CD14-positive monocyte (primary cell): ENCODE results near the gene LPCAT3. TPM values are rescaled to one million over a fixed set of nuclear protein-coding genes. Genes with fewer than 3 reads are reported as not detected.

ENCODE experiments used
- DNase-seq, 3 donors: peaks; one replicate each; pipeline ENCODE4 v3.0.0-alpha.2; 2011 to 2022
- H2AFZ ChIP-seq: 2 replicates; pipeline ENCODE4 v1.6.0; 2012; ENCODE audit warnings: mild to moderate bottlenecking, low read depth, low read length, inconsistent platforms; ENCODE audit not compliant: insufficient read depth, poor library complexity, severe bottlenecking
- H3K27ac ChIP-seq, 2 donors: 1 replicate in 1 of 2; 2 replicates in 1 of 2; pipeline ENCODE4 v1.5.1; 2012 to 2013; ENCODE audit warnings: low read length in 2 of 2, control low read depth in 1 of 2, inconsistent platforms in 1 of 2, low read depth in 1 of 2, mild to moderate bottlenecking in 1 of 2
- H3K27me3 ChIP-seq, 2 donors: one replicate each; pipeline versions ENCODE4 v1.6.0 to v1.6.1; 2011 to 2013; ENCODE audit warnings: low read length in 2 of 2; ENCODE audit not compliant: control insufficient read depth in 2 of 2, insufficient read depth in 2 of 2
- H3K36me3 ChIP-seq, 2 donors: replicated peaks in 1 of 2; 1 replicate in 1 of 2; 2 replicates in 1 of 2; pipeline versions ENCODE4 v1.5.1 to v1.6.1; 2012 to 2013; ENCODE audit warnings: low read length in 2 of 2, control low read depth in 1 of 2, inconsistent platforms in 1 of 2, mild to moderate bottlenecking in 1 of 2; ENCODE audit not compliant: insufficient read depth in 2 of 2, control insufficient read depth in 1 of 2
- H3K4me1 ChIP-seq, 2 donors: 1 replicate in 1 of 2; 2 replicates in 1 of 2; pipeline versions ENCODE4 v1.5.1 to v1.6.1; 2012 to 2013; ENCODE audit warnings: low read length in 2 of 2, control low read depth in 1 of 2, inconsistent platforms in 1 of 2, mild to moderate bottlenecking in 1 of 2, moderate library complexity in 1 of 2; ENCODE audit not compliant: insufficient read depth in 2 of 2, control insufficient read depth in 1 of 2
- H3K4me2 ChIP-seq: replicated peaks from 2 replicates; pipeline ENCODE3; 2012; ENCODE audit warnings: low read length, moderate library complexity, mild to moderate bottlenecking; ENCODE audit not compliant: poor library complexity, severe bottlenecking; ENCODE audit errors: extremely low read depth
- H3K4me3 ChIP-seq, 3 experiments: fragments of 200-600 bp in 1 of 3; sonication (generic) in 1 of 3; replicated peaks in 1 of 3; 1 replicate in 2 of 3; 2 replicates in 1 of 3; pipeline ENCODE4 v1.5.1; 2011 to 2013; ENCODE audit warnings: low read length in 3 of 3, mild to moderate bottlenecking in 3 of 3, control low read depth in 2 of 3, low read depth in 2 of 3, inconsistent platforms in 1 of 3, moderate library complexity in 1 of 3
- H3K79me2 ChIP-seq: 2 replicates; pipeline ENCODE4 v1.6.0; 2012; ENCODE audit warnings: mild to moderate bottlenecking, control low read depth, inconsistent platforms, low read length, moderate library complexity; ENCODE audit not compliant: insufficient read depth
- H3K9ac ChIP-seq: 2 replicates; pipeline ENCODE4 v1.6.0; 2017; ENCODE audit warnings: low read length, mild to moderate bottlenecking; ENCODE audit not compliant: insufficient read depth, poor library complexity, severe bottlenecking
- H3K9me3 ChIP-seq, 2 donors: replicated peaks in 1 of 2; 1 replicate in 1 of 2; 2 replicates in 1 of 2; pipeline versions ENCODE4 v1.5.1 to v1.6.1; 2012 to 2013; ENCODE audit warnings: low read length in 2 of 2, control low read depth in 1 of 2; ENCODE audit not compliant: control insufficient read depth in 1 of 2, insufficient read depth in 1 of 2
- H4K20me1 ChIP-seq: 2 replicates; pipeline ENCODE4 v1.6.0; 2012; ENCODE audit warnings: mild to moderate bottlenecking, low read length, control low read depth, moderate library complexity; ENCODE audit not compliant: insufficient read depth
- H3K27ac Mint-ChIP-seq, 7 donors: one replicate each; pipeline ENCODE4 v1.8.0; 2020; ENCODE audit warnings: mild to moderate bottlenecking in 7 of 7, mixed read lengths in 7 of 7, moderate library complexity in 6 of 7, inconsistent platforms in 2 of 7
- H3K27me3 Mint-ChIP-seq, 3 donors: one replicate each; pipeline ENCODE4 v1.8.0; 2021 to 2022; ENCODE audit warnings: low read depth in 3 of 3, mild to moderate bottlenecking in 3 of 3, mixed read lengths in 3 of 3, moderate library complexity in 3 of 3, inconsistent platforms in 1 of 3
- H3K36me3 Mint-ChIP-seq, 2 donors: one replicate each; pipeline ENCODE4 v1.8.0; 2020; ENCODE audit warnings: mixed read lengths in 2 of 2, inconsistent platforms in 1 of 2, mild to moderate bottlenecking in 1 of 2
- H3K4me1 Mint-ChIP-seq: one replicate; pipeline ENCODE4 v1.8.0; 2020; ENCODE audit warnings: mild to moderate bottlenecking, mixed read lengths
- H3K4me3 Mint-ChIP-seq, 2 donors: one replicate each; pipeline ENCODE4 v1.8.0; 2020; ENCODE audit warnings: mild to moderate bottlenecking in 2 of 2, mixed read lengths in 2 of 2, moderate library complexity in 1 of 2
- H3K9me3 Mint-ChIP-seq, 7 donors: one replicate each; pipeline ENCODE4 v1.8.0; 2020 to 2022; ENCODE audit warnings: mixed read lengths in 7 of 7, mild to moderate bottlenecking in 6 of 7, moderate library complexity in 6 of 7, inconsistent platforms in 2 of 7
- CTCF ChIP-seq: fragments of 200-600 bp; IDR thresholded peaks from one replicate; pipeline ENCODE4 v1.8.0; 2022; ENCODE audit warnings: antibody characterized with exemption, mild to moderate bottlenecking
- WGBS: methylation state at CpG from one replicate; pipeline ENCODE4 v1.1.5; 2013; ENCODE audit warnings: missing lambda C conversion rate; ENCODE audit not compliant: insufficient coverage; 5-methylcytosine and 5-hydroxymethylcytosine counted together
- intact Hi-C, 2 donors: fragments of 100-400 bp; cut with micrococcal nuclease; formaldehyde crosslinking; loops; one replicate each; pipeline versions ENCODE4 v1.15.0 to v1.15.1; 2023
- polyA minus RNA-seq: library from RNA; depleted of rRNA, polyadenylated mRNA; stranded (reverse); fragments of >200 nt; gene quantifications from 2 replicates; pipeline ENCODE4 v1.2.3, GENCODE V29; 2012
- polyA plus RNA-seq, 3 donors: library from polyadenylated mRNA; depleted of rRNA in 1 of 3; unstranded in 2 of 3; stranded (reverse) in 1 of 3; fragments of 300-500 nt in 2 of 3; fragments of >200 nt in 1 of 3; fragmentation: Illumina TruSeq in 2 of 3; gene quantifications; 1 replicate in 2 of 3; 2 replicates in 1 of 3; pipeline ENCODE4 v1.2.3, GENCODE V29; 2012 to 2021
- total RNA-seq, 12 experiments: library from RNA in 1 of 12; stranded (reverse) in 1 of 12; fragments of 120-200 nt in 1 of 12; gene quantifications; one replicate each; pipeline ENCODE4 v1.2.4 and lab custom pipeline; 2013 to 2026; ENCODE audit warnings: mixed read lengths in 6 of 12, inconsistent platforms in 1 of 12

Gene LPCAT3
- total RNA-seq (2013), result 27.2 TPM
- polyA plus RNA-seq (10 to 100 TPM; 50.9 to 62.7 (median 54.1) TPM), polyA minus RNA-seq (19.5 and 28.6 TPM in 2 replicates), total RNA-seq (lab: John Stamatoyannopoulos, UW) (2.4 to 24.5 (median 18.4) reads per million in 11 experiments)

GRCh38 chr12:7018350-7019042 is at the start of gene LPCAT3:
Gene LPCAT3, minus strand, starts transcription at chr12:7018476. Its CDS starts 52 bp downstream, at chr12:7018424.
- peak; percentile 87 for TF ChIP-seq CTCF
- Histone ChIP-seq H4K20me1 (peaks cover 5% of the 10 kb centered on the region), H3K9me3 (no peaks in the 10 kb centered on the region), H2AFZ (peak within 1 kb of the TSS; percentile 99), H3K27me3 (no peaks in the 10 kb centered on the region), H3K4me2 (peak within 1 kb of the TSS; percentile 94), H3K36me3 (peaks cover 4 to 16% of the 10 kb centered on the region in 2 donors), H3K4me1 (peaks cover 24 to 40% of the 10 kb centered on the region in 2 donors), H3K27ac (peak within 1 kb of the TSS; percentile 73 to 86), H3K79me2 (peaks cover 52% of the 10 kb centered on the region), H3K4me3 (peak within 1 kb of the TSS; percentile 72 to 99 (median 85)), H3K9ac (peak within 1 kb of the TSS; percentile 69)
- peaks cover 0 to 2% (median 0%) of the 10 kb centered on the region in 3 donors for H3K27me3 Mint-ChIP-seq
- DNase-seq, result peak; percentile 91 to 93 (median 92)
- intact Hi-C loops, result loop anchor here (5.0 kb wide), 2 partner anchors 46 to 66 kb away; partner anchors contain the start of genes EMG1 (in 2 of the 2), PHB2 (in 2 of the 2) and PTPN6 (in 1 of the 2)
- H3K4me3 Mint-ChIP-seq, result peak within 1 kb of the TSS; percentile 96 to 97
- WGBS, result under 1% methylated on average over 77 of the region's 77 CpGs
- H3K4me1 Mint-ChIP-seq, result peaks cover 45% of the 10 kb centered on the region
- peaks cover 15 to 19% of the 10 kb centered on the region in 2 donors for H3K36me3 Mint-ChIP-seq
- no peaks in the 10 kb centered on the region for H3K9me3 Mint-ChIP-seq
- peak within 1 kb of the TSS; percentile 90 to 98 (median 96) for H3K27ac Mint-ChIP-seq

- Mint-ChIP-seq H3K36me3 (no peaks in the 10 kb centered on the region), H3K27ac (no peak overlapping the region), H3K27me3 (peaks cover 2 to 11% (median 4%) of the 10 kb centered on the region in 3 donors), H3K9me3 (peaks cover 0 to 1% (median 0%) of the 10 kb centered on the region in 7 donors), H3K4me1 (peaks cover 2% of the 10 kb centered on the region), H3K4me3 (no peak overlapping the region)
- DNase-seq, result no peak
- Histone ChIP-seq H3K9ac (no peak overlapping the region), H3K9me3 (no peaks in the 10 kb centered on the region), H3K4me3 (no peak overlapping the region), H4K20me1 (no peaks in the 10 kb centered on the region), H3K79me2 (no peaks in the 10 kb centered on the region), H3K4me2 (no peak overlapping the region), H3K4me1 (no peaks in the 10 kb centered on the region), H2AFZ (no peak overlapping the region), H3K27me3 (no peaks in the 10 kb centered on the region), H3K36me3 (no peaks in the 10 kb centered on the region), H3K27ac (no peak overlapping the region)
- intact Hi-C loops, result no loop called here
- WGBS, result 93% methylated on average over 7 of the region's 7 CpGs
- TF ChIP-seq CTCF, result no peak
Observed at GRCh38 chr12:7067096-7067495, 48.8 kb upstream of the LPCAT3 start.
